A549 (cell line): ENCODE measurements around the gene AMOT. TPM values are rescaled to one million over a fixed set of nuclear protein-coding genes. Genes with fewer than 3 reads are reported as not detected.

Experiments used
- ATAC-seq, 2 experiments: fragments of 200-7000 bp in 1 of 2; fragments of >200 bp in 1 of 2; cut with Nextera tagmentation in 1 of 2; cut with Tn5 transposase in 1 of 2; 3 replicates each; pipeline versions ENCODE4 v1.8.0 to v1.9.1; 2018 to 2020; ENCODE audit warnings: mild to moderate bottlenecking in 1 of 2, moderate library complexity in 1 of 2
- CTCF ChIA-PET: fragments of 300-600 bp; sonication (Branson Sonifier 250); formaldehyde crosslinking; extraction: SDS; loops from one replicate; lab custom pipeline; 2021; ENCODE audit warnings: antibody characterized with exemption, inconsistent platforms; lab: Yijun Ruan, JAX
- POLR2A ChIA-PET: fragments of 350-600 bp; formaldehyde crosslinking; extraction: SDS; loops from one replicate; lab custom pipeline; 2021; ENCODE audit warnings: antibody characterized with exemption, inconsistent platforms; lab: Yijun Ruan, JAX
- DNase-seq, 2 experiments: peaks; one replicate each; pipeline versions ENCODE4 v3.0.0 to v3.0.0-alpha.2; 2011 to 2016; ENCODE audit warnings: low read depth in 1 of 2, low spot score in 1 of 2
- FAIRE-seq: peaks from 2 replicates; lab custom pipeline; 2011; peaks lifted over from hg19 to GRCh38; lab: Jason Lieb, UNC
- H3K27ac ChIP-seq, 2 experiments: fragments of >200 bp; sonication (Bioruptor Twin); formaldehyde crosslinking; 3 replicates each; pipeline ENCODE4 v1.5.1; 2016 to 2017
- H3K4me1 ChIP-seq: fragments of >200 bp; sonication (Bioruptor Twin); formaldehyde crosslinking; 3 replicates; pipeline ENCODE4 v1.6.1; 2016
- H3K4me2 ChIP-seq: fragments of >200 bp; sonication (Bioruptor Twin); formaldehyde crosslinking; 3 replicates; pipeline ENCODE4 v1.6.1; 2016
- H3K4me3 ChIP-seq: fragments of >200 bp; sonication (Bioruptor Twin); formaldehyde crosslinking; 3 replicates; pipeline ENCODE4 v1.5.1; 2016
- H3K9me3 ChIP-seq: fragments of >200 bp; sonication (Bioruptor Twin); formaldehyde crosslinking; 3 replicates; pipeline ENCODE4 v1.6.1; 2016
- BHLHE40 ChIP-seq: IDR thresholded peaks from 2 replicates; pipeline ENCODE4 v1.6.1; 2012; ENCODE audit warnings: low read depth, low read length, inconsistent platforms
- CBX8 ChIP-seq: fragments of 200-600 bp; sonication (generic); IDR thresholded peaks from 2 replicates; pipeline ENCODE4 v1.6.1; 2016
- CEBPB ChIP-seq, 2 experiments: fragments of >200 bp in 1 of 2; sonication (Bioruptor Twin) in 1 of 2; formaldehyde crosslinking in 1 of 2; IDR thresholded peaks; 2 replicates each; pipeline ENCODE4 v1.6.1; 2012 to 2016
- EHMT2 ChIP-seq: fragments of 200-600 bp; sonication (generic); IDR thresholded peaks from 2 replicates; pipeline ENCODE4 v1.6.1; 2016; ENCODE audit warnings: antibody characterized with exemption, low read depth, mild to moderate bottlenecking, moderate library complexity
- EP300 ChIP-seq, 2 experiments: fragments of >200 bp; sonication (Bioruptor Twin); formaldehyde crosslinking; IDR thresholded peaks; 2 replicates in 1 of 2; 3 replicates in 1 of 2; pipeline ENCODE4 v1.6.1; 2016 to 2017
- FOSB ChIP-seq: fragments of 250-450 bp; sonication (Bioruptor Pico); IDR thresholded peaks from 2 replicates; pipeline ENCODE4 v1.5.0; 2020; ENCODE audit warnings: mild to moderate bottlenecking, moderate library complexity
- FOSL2 ChIP-seq, 2 experiments: fragments of 450-650 bp in 1 of 2; fragments of >200 bp in 1 of 2; sonication (Bioruptor Twin) in 1 of 2; formaldehyde crosslinking; IDR thresholded peaks; 2 replicates each; pipeline versions ENCODE4 v1.5.0 to v1.6.1; 2016 to 2020; ENCODE audit warnings: mild to moderate bottlenecking in 1 of 2, moderate library complexity in 1 of 2
- FOXS1 ChIP-seq: fragments of 250-450 bp; sonication (Bioruptor Pico); IDR thresholded peaks from 2 replicates; pipeline ENCODE4 v1.5.0; 2020; ENCODE audit warnings: mild to moderate bottlenecking, moderate library complexity
- HDAC2 ChIP-seq: fragments of 200-600 bp; sonication (generic); IDR thresholded peaks from 2 replicates; pipeline ENCODE4 v1.6.1; 2016
- HMGXB4 ChIP-seq: fragments of 250-450 bp; sonication (Bioruptor Pico); IDR thresholded peaks from 2 replicates; pipeline ENCODE4 v1.5.0; 2021; ENCODE audit warnings: mild to moderate bottlenecking, moderate library complexity, borderline replicate concordance
- HOXA7 ChIP-seq: fragments of 250-450 bp; sonication (Bioruptor Pico); IDR thresholded peaks from 2 replicates; pipeline ENCODE4 v1.5.0; 2020; ENCODE audit warnings: mild to moderate bottlenecking, moderate library complexity
- HOXB13 ChIP-seq: fragments of 250-450 bp; sonication (Bioruptor Pico); IDR thresholded peaks from 2 replicates; pipeline ENCODE4 v1.5.0; 2020; ENCODE audit warnings: low read depth, mild to moderate bottlenecking, moderate library complexity
- HOXB5 ChIP-seq: fragments of 250-450 bp; sonication (Bioruptor Pico); IDR thresholded peaks from 2 replicates; pipeline ENCODE4 v1.5.0; 2020; ENCODE audit warnings: mild to moderate bottlenecking, moderate library complexity
- JUN ChIP-seq, 2 experiments: fragments of >200 bp; sonication (Bioruptor Twin); formaldehyde crosslinking; IDR thresholded peaks; 2 replicates in 1 of 2; 3 replicates in 1 of 2; pipeline ENCODE4 v1.6.1; 2016 to 2017
- JUNB ChIP-seq: fragments of >200 bp; sonication (Bioruptor Twin); formaldehyde crosslinking; IDR thresholded peaks from 2 replicates; pipeline ENCODE4 v1.6.1; 2016
- MAX ChIP-seq: IDR thresholded peaks from 2 replicates; pipeline ENCODE4 v1.6.1; 2012
- MAZ ChIP-seq: fragments of 150-350 bp; IDR thresholded peaks from 2 replicates; pipeline ENCODE4 v1.6.1; 2014; ENCODE audit warnings: antibody characterized with exemption, low read depth, low read length, borderline replicate concordance
- MYC ChIP-seq: IDR thresholded peaks from 2 replicates; pipeline ENCODE4 v1.6.1; 2012; ENCODE audit warnings: mild to moderate bottlenecking, inconsistent platforms, low read length, improper control_type of control experiment, borderline replicate concordance
- NFE2L2 ChIP-seq: fragments of 150-350 bp; conservative IDR thresholded peaks from 2 replicates; pipeline ENCODE4 v1.6.1; 2014; ENCODE audit warnings: low read length
- NPAS2 ChIP-seq: fragments of 250-450 bp; sonication (Bioruptor Pico); IDR thresholded peaks from 2 replicates; pipeline ENCODE4 v1.8.0; 2022; ENCODE audit warnings: mild to moderate bottlenecking, moderate library complexity, borderline replicate concordance
- NR3C1 ChIP-seq: fragments of >200 bp; sonication (Bioruptor Twin); formaldehyde crosslinking; IDR thresholded peaks from 3 replicates; pipeline ENCODE4 v1.6.1; 2017
- PHF8 ChIP-seq: fragments of 200-600 bp; sonication (generic); IDR thresholded peaks from 2 replicates; pipeline ENCODE4 v1.6.1; 2016; ENCODE audit warnings: low read depth, mild to moderate bottlenecking, antibody characterized with exemption, moderate library complexity, borderline replicate concordance
- POLR2AphosphoS2 ChIP-seq: conservative IDR thresholded peaks from 2 replicates; pipeline ENCODE4 v1.6.1; 2012; ENCODE audit warnings: low read length, improper control_type of control experiment, inconsistent platforms
- RARB ChIP-seq: fragments of 250-450 bp; sonication (Bioruptor Pico); IDR thresholded peaks from 2 replicates; pipeline ENCODE4 v1.8.0; 2021; ENCODE audit warnings: mild to moderate bottlenecking, moderate library complexity
- RFX5 ChIP-seq: fragments of 450-650 bp; IDR thresholded peaks from 2 replicates; pipeline ENCODE4 v1.7.1; 2014; ENCODE audit warnings: antibody characterized with exemption, mild to moderate bottlenecking, moderate library complexity
- RNF2 ChIP-seq: fragments of 200-600 bp; sonication (generic); IDR thresholded peaks from 2 replicates; pipeline ENCODE4 v1.6.1; 2016; ENCODE audit warnings: low read depth, mild to moderate bottlenecking, antibody characterized with exemption, moderate library complexity, borderline replicate concordance
- SREBF2 ChIP-seq: fragments of 450-650 bp; IDR thresholded peaks from 2 replicates; pipeline ENCODE4 v1.6.1; 2014; ENCODE audit warnings: mild to moderate bottlenecking, moderate library complexity
- TP53 ChIP-seq: fragments of 250-450 bp; sonication (Bioruptor Pico); IDR thresholded peaks from 2 replicates; pipeline ENCODE4 v1.5.0; 2021; ENCODE audit warnings: mild to moderate bottlenecking, moderate library complexity
- WGBS: methylation state at CpG from one replicate; pipeline ENCODE4 v1.1.6; 2017; ENCODE audit errors: missing lambda C conversion rate; 5-methylcytosine and 5-hydroxymethylcytosine counted together
- polyA plus RNA-seq, 4 experiments: library from polyadenylated mRNA; depleted of rRNA in 3 of 4; stranded (reverse); fragments of >200 nt; fragmentation: RNase III in 1 of 4; extraction: RNeasy Plus Mini Kit Qiagen cat#74134 plus additional on column Dnase treatment in 1 of 4; gene quantifications; 2 replicates in 3 of 4; 3 replicates in 1 of 4; pipeline ENCODE4 v1.2.3, GENCODE V29; 2011 to 2017
- TF ChIP-seq, protein P1 (sequence below): fragments of >200 bp; sonication (Bioruptor Twin); formaldehyde crosslinking; IDR thresholded peaks from 3 replicates; pipeline ENCODE4 v1.5.1; 2016

Gene AMOT
- polyA plus RNA-seq, 2 of the 4 experiments (the other 2 are of a cell fraction), result 0.03 to 0.05 TPM

DNA sequence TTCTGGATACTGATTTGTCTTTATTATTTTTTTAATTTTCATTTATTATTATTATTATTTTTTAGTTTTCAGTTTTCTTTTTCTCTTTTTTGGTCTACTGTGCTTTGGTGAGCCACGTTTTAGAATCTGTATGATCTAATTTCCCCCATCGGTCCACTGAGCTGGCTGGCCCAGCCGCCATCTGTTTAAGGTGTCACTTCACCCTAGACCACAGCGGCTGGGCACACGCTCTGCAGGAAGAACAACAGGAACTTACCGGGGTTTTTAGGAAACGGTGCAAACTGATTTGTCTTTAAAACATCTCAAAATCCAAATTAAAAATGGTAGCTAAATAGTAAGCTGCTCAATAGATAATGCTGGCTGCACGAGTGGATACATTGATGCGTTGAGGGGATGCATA is 48.8 kb upstream of the AMOT start:
- H3K9me3 ChIP-seq, result no peaks in the 10 kb centered on the region
- FAIRE-seq, result no peak
- no peak overlapping the region for H3K4me2 ChIP-seq
- H3K4me1 ChIP-seq, result no peaks in the 10 kb centered on the region
- no peak overlapping the region for H3K27ac ChIP-seq
- ChIA-PET POLR2A (no interaction called here), CTCF (no interaction called here)
- WGBS, result 20% methylated on average over 9 of the region's 9 CpGs
- no peak for ATAC-seq
- no peak for DNase-seq
- H3K4me3 ChIP-seq, result no peak overlapping the region
- TF ChIP-seq RARB (no peak), JUNB (no peak), CBX8 (no peak), NFE2L2 (no peak), RFX5 (no peak), FOSB (no peak), FOSL2 (IDR thresholded peaks at IDR 0.05) (no peak), FOSL2 (CRISPR knock-in tag; IDR thresholded peaks at IDR 0.05) (no peak), SREBF2 (no peak), TP53 (CRISPR knock-in tag) (no peak), RNF2 (no peak), MYC (no peak), HMGXB4 (CRISPR knock-in tag) (no peak), PHF8 (no peak), FOXS1 (CRISPR knock-in tag) (no peak), POLR2AphosphoS2 (no peak)

GRCh38 chrX:112888916-112889315 is 48.3 kb upstream of the AMOT start:
- Histone ChIP-seq H3K27ac (no peak overlapping the region), H3K4me1 (no peaks in the 10 kb centered on the region), H3K9me3 (no peaks in the 10 kb centered on the region), H3K4me3 (no peak overlapping the region), H3K4me2 (no peak overlapping the region)
- CTCF ChIA-PET, result no interaction called here
- POLR2A ChIA-PET, result no interaction called here
- no peak for DNase-seq
- WGBS, result 7% methylated on average over 2 of the region's 2 CpGs
- no peak for TF ChIP-seq JUN (IDR thresholded peaks at IDR 0.05)
- TF ChIP-seq BHLHE40, result no peak
- TF ChIP-seq HOXB13, result no peak
- TF ChIP-seq HOXA7 (CRISPR knock-in tag), result no peak
- no peak for TF ChIP-seq MAZ
- no peak for TF ChIP-seq CEBPB (IDR thresholded peaks at IDR 0.05)
- TF ChIP-seq, protein P1, sequence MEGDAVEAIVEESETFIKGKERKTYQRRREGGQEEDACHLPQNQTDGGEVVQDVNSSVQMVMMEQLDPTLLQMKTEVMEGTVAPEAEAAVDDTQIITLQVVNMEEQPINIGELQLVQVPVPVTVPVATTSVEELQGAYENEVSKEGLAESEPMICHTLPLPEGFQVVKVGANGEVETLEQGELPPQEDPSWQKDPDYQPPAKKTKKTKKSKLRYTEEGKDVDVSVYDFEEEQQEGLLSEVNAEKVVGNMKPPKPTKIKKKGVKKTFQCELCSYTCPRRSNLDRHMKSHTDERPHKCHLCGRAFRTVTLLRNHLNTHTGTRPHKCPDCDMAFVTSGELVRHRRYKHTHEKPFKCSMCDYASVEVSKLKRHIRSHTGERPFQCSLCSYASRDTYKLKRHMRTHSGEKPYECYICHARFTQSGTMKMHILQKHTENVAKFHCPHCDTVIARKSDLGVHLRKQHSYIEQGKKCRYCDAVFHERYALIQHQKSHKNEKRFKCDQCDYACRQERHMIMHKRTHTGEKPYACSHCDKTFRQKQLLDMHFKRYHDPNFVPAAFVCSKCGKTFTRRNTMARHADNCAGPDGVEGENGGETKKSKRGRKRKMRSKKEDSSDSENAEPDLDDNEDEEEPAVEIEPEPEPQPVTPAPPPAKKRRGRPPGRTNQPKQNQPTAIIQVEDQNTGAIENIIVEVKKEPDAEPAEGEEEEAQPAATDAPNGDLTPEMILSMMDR, result no peak
- no peak for TF ChIP-seq HOXB5 (CRISPR knock-in tag)
- no peak for TF ChIP-seq NR3C1
- no peak for TF ChIP-seq HDAC2
- TF ChIP-seq FOSB, result no peak
- TF ChIP-seq EHMT2, result no peak
- no peak for TF ChIP-seq CBX8
- no peak for TF ChIP-seq EP300 (IDR thresholded peaks at IDR 0.05)
- TF ChIP-seq MAX, result no peak
- TF ChIP-seq NPAS2, result no peak
- no peak for FAIRE-seq
- ATAC-seq, result no peak
